Measurements from ENCODE around the gene RPLP2.

DNA sequence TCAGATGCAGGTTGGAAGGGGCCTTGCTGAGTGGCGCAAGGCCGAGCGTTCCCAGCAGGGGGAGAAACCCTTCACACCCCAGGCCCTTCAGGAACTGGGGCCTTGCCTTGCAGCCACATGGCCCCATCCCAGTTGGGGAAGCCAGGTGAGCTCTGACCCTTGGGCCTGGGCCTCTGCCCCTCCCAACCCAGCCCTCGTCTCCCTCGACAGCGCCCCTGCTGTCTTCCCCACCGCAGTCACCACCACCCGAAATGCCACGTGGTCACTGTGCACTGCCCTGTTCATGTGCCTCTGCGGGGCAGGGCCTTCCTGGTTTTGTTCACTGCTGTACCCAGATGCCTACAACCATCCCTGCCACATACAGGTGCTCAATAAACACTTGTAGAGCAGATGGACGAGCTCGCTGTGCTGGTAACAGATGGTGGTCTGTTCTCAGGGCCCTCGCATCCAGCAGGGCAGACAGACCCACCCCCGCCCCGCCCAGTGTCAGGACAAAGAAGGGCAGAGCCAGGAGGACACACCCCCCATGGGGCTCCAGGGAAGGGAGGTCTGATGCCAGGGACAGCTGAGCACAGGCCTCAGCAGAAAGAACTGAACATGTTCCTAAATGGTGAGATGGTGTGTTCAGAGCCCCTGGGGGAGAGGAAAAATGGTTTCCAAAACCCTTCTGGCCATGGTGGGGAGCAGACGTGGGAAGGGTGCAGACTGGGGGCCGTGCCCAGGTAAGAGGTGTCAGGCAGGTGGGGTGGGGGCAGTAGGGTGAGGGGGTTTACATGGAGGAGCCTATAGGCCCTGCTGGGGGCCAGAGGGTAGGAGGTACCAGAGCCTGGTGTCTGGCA, 28.9 kb downstream of the RPLP2 start:
- TF ChIP-seq, protein P1, sequence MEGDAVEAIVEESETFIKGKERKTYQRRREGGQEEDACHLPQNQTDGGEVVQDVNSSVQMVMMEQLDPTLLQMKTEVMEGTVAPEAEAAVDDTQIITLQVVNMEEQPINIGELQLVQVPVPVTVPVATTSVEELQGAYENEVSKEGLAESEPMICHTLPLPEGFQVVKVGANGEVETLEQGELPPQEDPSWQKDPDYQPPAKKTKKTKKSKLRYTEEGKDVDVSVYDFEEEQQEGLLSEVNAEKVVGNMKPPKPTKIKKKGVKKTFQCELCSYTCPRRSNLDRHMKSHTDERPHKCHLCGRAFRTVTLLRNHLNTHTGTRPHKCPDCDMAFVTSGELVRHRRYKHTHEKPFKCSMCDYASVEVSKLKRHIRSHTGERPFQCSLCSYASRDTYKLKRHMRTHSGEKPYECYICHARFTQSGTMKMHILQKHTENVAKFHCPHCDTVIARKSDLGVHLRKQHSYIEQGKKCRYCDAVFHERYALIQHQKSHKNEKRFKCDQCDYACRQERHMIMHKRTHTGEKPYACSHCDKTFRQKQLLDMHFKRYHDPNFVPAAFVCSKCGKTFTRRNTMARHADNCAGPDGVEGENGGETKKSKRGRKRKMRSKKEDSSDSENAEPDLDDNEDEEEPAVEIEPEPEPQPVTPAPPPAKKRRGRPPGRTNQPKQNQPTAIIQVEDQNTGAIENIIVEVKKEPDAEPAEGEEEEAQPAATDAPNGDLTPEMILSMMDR (conservative IDR thresholded peaks at IDR 0.05): no peak; the same call in 1 of the 2 replicates
- no peak for TF ChIP-seq ZFX (IDR thresholded peaks at IDR 0.05)

Data from C4-2B (cell line).